Measurements from ENCODE around the gene C20orf144.
"Not testable (repeated sequence)": the region's sequence is repeated elsewhere in the genome, so short reads cannot be mapped to it uniquely, and the experiment has no call there.

C20orf144 gene

DNA sequence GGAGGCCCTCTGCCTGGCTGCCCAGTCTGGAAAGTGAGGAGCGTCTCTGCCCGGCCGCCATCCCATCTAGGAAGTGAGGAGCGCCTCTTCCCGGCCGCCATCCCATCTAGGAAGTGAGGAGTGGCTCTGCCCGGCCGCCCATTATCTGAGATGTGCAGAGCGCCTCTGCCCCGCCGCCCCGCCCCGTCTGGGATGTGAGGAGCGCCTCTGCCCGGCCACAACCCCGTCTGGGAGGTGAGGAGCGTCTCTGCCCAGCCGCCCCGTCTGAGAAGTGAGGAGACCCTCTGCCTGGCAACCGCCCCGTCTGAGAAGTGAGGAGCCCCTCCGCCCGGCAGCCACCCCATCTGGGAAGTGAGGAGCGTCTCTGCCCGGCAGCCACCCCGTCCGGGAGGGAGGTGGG, 36.8 kb downstream of the C20orf144 start:
- DNase-seq = not testable (repeated sequence)

DNA sequence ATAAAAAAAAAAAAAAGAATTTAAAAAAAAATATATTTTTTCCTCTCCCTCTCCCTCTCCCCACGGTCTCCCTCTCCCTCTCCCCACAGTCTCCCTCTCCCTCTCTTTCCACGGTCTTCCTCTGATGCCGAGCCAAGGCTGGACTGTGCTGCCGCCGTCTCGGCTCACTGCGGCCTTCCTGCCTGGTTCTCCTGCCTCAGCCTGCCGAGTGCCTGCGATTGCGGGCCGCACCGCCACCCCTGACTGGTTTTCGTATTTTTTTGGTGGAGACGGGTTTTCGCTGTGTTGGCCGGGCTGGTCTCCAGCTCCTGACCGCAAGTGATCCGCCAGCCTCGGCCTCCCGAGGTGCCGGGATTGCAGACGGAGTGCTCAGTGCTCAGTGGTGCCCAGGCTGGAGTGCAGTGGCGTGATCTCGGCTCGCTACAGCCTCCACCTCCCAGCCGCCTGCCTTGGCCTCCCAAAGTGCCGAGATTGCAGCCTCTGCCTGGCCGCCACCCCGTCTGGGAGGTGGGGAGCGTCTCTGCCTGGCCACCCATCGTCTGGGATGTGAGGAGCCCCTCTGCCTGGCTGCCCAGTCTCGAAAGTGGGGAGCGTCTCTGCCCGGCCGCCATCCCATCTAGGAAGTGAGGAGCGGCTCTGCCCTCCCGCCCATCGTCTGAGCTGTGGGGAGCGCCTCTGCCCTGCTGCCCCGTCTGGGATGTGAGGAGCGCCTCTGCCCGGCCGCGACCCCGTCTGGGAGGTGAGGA, 38.7 kb downstream of the C20orf144 start:
- DNase-seq = not testable (repeated sequence)

GRCh38 chr20:33701629-33702450, 39.7 kb downstream of the C20orf144 start:
- no peak for DNase-seq

GRCh38 chr20:33702861-33703260, 40.7 kb downstream of the C20orf144 start:
- DNase-seq = no peak

- DNase-seq = no peak
Measured at GRCh38 chr20:33703498-33704137, 41.5 kb downstream of the C20orf144 start.

DNA sequence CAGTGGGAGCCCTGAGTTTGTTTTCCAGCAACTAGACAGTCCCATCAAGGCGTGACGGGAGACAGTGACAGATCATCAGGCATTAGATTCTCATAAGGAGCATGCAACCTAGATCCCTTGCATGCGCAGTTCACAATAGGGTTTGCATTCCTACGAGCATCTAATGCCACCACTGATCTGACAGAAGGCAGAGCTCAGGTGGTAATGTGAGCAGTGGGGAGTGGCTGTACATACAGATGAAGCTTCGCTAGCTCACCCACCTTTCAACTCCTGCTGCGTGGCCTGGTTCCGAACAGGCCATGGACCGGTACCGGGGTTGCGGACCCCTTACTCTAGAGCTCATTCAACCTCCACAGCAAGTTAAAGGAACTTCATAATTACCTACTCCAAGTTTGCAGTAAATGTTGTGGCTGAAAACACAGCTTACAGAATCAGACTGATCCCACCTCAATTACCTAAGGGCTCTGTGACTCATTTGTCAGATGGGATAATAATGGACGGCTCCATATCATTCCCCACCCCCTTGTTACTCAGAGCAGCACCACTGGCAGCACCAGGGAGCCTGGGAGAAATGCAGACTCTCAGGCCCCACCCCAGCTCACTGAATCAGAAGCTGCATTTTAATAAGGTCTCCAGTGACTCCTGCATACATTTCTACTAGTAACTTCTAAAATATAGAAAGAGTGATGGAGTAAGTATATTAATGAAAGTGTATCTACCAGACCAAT, 42.2 kb downstream of the C20orf144 start:
- no peak for DNase-seq

- DNase-seq = no peak
Measured at GRCh38 chr20:33707668-33708067, 45.5 kb downstream of the C20orf144 start.

- no peak for DNase-seq
Measured at GRCh38 chr20:33709398-33709797, 47.3 kb downstream of the C20orf144 start.

DNA sequence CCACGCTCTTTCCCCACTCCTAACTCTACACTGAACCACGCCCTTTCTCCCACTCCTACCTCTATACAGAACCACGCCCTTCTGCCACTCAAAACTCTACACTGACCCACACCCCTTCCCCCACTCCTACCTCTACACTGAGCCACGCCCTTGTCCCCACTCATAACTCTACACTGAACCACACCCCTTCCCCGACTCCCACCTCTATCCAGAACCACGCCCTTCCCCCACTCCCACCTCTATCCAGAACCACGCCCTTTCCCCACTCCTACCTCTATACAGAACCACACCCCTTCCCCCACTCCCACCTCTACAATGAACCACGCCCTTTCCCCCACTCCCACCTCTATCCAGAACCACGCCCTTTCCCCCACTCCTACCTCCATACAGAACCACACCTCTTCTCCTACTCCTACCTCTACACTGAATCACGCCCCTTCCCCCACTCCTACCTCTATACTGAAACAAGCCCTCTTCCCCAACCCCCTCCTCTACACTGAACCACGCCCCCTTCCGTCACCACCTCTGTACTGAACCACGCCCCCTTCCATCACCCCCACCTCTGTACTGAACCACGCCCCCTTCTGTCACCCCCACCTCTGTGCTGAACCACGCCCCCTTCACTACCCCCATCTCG, 47.9 kb downstream of the C20orf144 start:
- no peak for DNase-seq

GRCh38 chr20:33710681-33711445, 48.7 kb downstream of the C20orf144 start:
- no peak for DNase-seq

DNA sequence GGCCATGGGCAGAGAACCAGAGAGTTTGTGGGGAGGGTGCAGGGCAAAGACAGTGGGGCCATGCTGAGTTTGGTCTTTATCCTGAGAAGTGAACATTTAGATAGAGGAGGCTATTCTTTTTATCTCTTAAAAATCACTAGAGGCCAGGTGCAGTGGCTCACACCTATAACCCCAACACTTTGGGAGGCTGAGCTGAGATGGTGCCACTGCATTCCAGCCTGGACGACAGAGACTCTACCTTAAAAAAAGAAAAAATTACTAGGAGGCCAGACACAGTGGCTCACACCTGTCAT, 49.3 kb downstream of the C20orf144 start:
- no peak for DNase-seq
